Stimulated activated CD4-positive, alpha-beta T cell treated with anti-CD3 and anti-CD28 coated beads, Interleukin-1b, Interleukin-23, amount 100 ng/mL, for 24 hours (primary cell): Measurements from ENCODE around the gene HRC.
"Not testable (repeated sequence)": the region's sequence is repeated elsewhere in the genome, so short reads cannot be mapped to it uniquely, and the experiment has no call there.

Experiments used
- DNase-seq, 4 experiments: peaks; one replicate each; pipeline ENCODE4 v3.0.0-alpha.2; 2020; ENCODE audit warnings: low read depth in 4 of 4, low spot score in 1 of 4

HRC gene

GRCh38 chr19:49155005-49155819 is at the start of gene HRC:
HRC (minus strand) TSS chr19:49155396; CDS start chr19:49155237, 159 bp downstream.
- DNase-seq, result no peak

GRCh38 chr19:49201042-49201441 is 45.8 kb upstream of the HRC start:
- no peak for DNase-seq

- DNase-seq, result no peak
Observed at GRCh38 chr19:49200238-49200862, 45.2 kb upstream of the HRC start.

GRCh38 chr19:49196527-49197240 is 41.5 kb upstream of the HRC start:
- DNase-seq, result no peak

GRCh38 chr19:49194408-49194807 is 39.2 kb upstream of the HRC start:
- no peak for DNase-seq

GRCh38 chr19:49193822-49194394 is 38.7 kb upstream of the HRC start:
- no peak for DNase-seq

- DNase-seq, result no peak
Observed at GRCh38 chr19:49190781-49191180, 35.6 kb upstream of the HRC start.

GRCh38 chr19:49189259-49189658 is 34.1 kb upstream of the HRC start:
- no peak for DNase-seq

- no peak for DNase-seq
Observed at GRCh38 chr19:49188626-49189200, 33.5 kb upstream of the HRC start.

GRCh38 chr19:49186108-49186507 is 30.9 kb upstream of the HRC start:
- DNase-seq, result no peak

GRCh38 chr19:49182848-49183375 is 27.7 kb upstream of the HRC start:
- DNase-seq, result no peak

- not testable (repeated sequence) for DNase-seq
Observed at GRCh38 chr19:49182010-49182847, 27.0 kb upstream of the HRC start.

- DNase-seq, result no peak
Observed at GRCh38 chr19:49180659-49181058, 25.5 kb upstream of the HRC start.

GRCh38 chr19:49173198-49173597 is 18.0 kb upstream of the HRC start:
- DNase-seq, result no peak

GRCh38 chr19:49168421-49168820 is 13.2 kb upstream of the HRC start:
- DNase-seq, result no peak

- no peak for DNase-seq
Observed at GRCh38 chr19:49167857-49168409, 12.7 kb upstream of the HRC start.

- DNase-seq, result no peak
Observed at GRCh38 chr19:49165865-49166301, 10.7 kb upstream of the HRC start.

GRCh38 chr19:49165111-49165750 is 10.0 kb upstream of the HRC start:
- no peak for DNase-seq

GRCh38 chr19:49161987-49162386 is 6.8 kb upstream of the HRC start:
- DNase-seq, result no peak
